ENCODE data around the gene ACYP1.

The ACYP1 gene

DNA sequence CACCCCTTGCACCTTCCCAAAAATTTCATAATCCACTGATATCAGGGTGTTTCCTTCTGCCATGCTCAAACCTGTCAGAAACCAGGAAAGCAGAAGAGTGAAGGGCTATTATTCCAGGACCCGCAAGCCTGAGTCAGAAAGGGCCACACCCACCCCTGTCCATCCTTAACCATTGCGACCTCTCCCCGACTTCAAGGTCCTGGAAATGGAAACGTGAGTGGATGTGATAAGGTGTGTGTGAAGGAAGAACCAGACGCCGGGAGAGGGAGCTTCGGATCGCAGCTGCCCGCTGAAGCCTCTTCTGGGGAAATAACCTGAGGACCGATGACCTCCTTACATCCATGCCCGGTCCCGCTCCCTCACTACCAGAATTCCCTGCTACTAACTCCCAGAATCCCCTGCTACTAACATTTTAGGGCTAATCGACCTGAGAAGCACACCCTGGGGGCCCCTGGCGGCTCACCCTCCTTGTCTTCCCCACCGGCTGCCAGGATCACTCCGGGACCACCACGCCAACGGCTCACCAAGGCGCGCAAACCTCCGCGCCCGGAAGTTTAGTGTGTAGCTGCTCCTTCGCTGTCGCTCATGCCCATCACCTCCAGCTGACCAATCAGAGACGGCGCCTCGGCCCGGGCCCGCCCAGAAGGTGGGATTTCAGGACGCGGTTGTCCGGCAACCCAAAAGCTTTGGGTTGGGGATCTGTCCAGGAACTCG is at the start of gene ACYP1:
Gene ACYP1 (minus strand): TSS at position 534 of the 714 bp plus-strand sequence. CDS start 471 bp downstream, at position 63.
- H3K4me1 ChIP-seq (ENCODE audit: control insufficient read depth in 5 of 5, insufficient read depth in 5 of 5, low read length in 5 of 5), result peaks cover 2 to 27% (median 22%) of the 10 kb centered on the region in 5 donors
- no peaks in the 10 kb centered on the region for H3K9me3 ChIP-seq (ENCODE audit: control insufficient read depth in 5 of 5, low read length in 5 of 5)
- peak within 1 kb of the TSS; percentile 87 to 95 (median 94) for H3K4me3 ChIP-seq (ENCODE audit: low read depth in 1 of 5, low read length in 5 of 5)
- peak within 1 kb of the TSS; percentile 55 for H3K27ac ChIP-seq (ENCODE audit: low read depth, low read length)
- no peaks in the 10 kb centered on the region for H3K27me3 ChIP-seq (ENCODE audit: control insufficient read depth in 5 of 5, insufficient read depth in 4 of 5, low read length in 5 of 5)
- H3K9ac ChIP-seq (ENCODE audit: low read length in 5 of 5), result peak within 1 kb of the TSS; percentile 48 to 83 (median 76)
- peaks cover 0 to 4% (median 0%) of the 10 kb centered on the region in 5 donors for H3K36me3 ChIP-seq (ENCODE audit: control insufficient read depth in 5 of 5, insufficient read depth in 5 of 5, low read length in 5 of 5)

- no peaks in the 10 kb centered on the region for H3K4me1 ChIP-seq (ENCODE audit: control insufficient read depth in 5 of 5, insufficient read depth in 5 of 5, low read length in 5 of 5)
- no peaks in the 10 kb centered on the region for H3K9me3 ChIP-seq (ENCODE audit: control insufficient read depth in 5 of 5, low read length in 5 of 5)
- H3K4me3 ChIP-seq (ENCODE audit: low read depth in 1 of 5, low read length in 5 of 5), result no peak overlapping the region
- H3K36me3 ChIP-seq (ENCODE audit: control insufficient read depth in 5 of 5, insufficient read depth in 5 of 5, low read length in 5 of 5), result peaks cover 68 to 92% (median 88%) of the 10 kb centered on the region in 5 donors
- no peaks in the 10 kb centered on the region for H3K27me3 ChIP-seq (ENCODE audit: control insufficient read depth in 5 of 5, insufficient read depth in 4 of 5, low read length in 5 of 5)
- no peak overlapping the region for H3K27ac ChIP-seq (ENCODE audit: low read depth, low read length)
- no peak overlapping the region for H3K9ac ChIP-seq (ENCODE audit: low read length in 5 of 5)
Measured at GRCh38 chr14:75109877-75110276, 46.1 kb upstream of the ACYP1 start.

GRCh38 chr14:75107186-75107585 is 43.4 kb upstream of the ACYP1 start:
- Histone ChIP-seq H3K27ac (ENCODE audit: low read depth, low read length) (no peak overlapping the region), H3K36me3 (ENCODE audit: control insufficient read depth in 5 of 5, insufficient read depth in 5 of 5, low read length in 5 of 5) (peaks cover 54 to 85% (median 76%) of the 10 kb centered on the region in 5 donors), H3K9me3 (ENCODE audit: control insufficient read depth in 5 of 5, low read length in 5 of 5) (no peaks in the 10 kb centered on the region), H3K4me3 (ENCODE audit: low read depth in 1 of 5, low read length in 5 of 5) (no peak overlapping the region), H3K27me3 (ENCODE audit: control insufficient read depth in 5 of 5, insufficient read depth in 4 of 5, low read length in 5 of 5) (no peaks in the 10 kb centered on the region), H3K9ac (ENCODE audit: low read length in 5 of 5) (no peak overlapping the region), H3K4me1 (ENCODE audit: control insufficient read depth in 5 of 5, insufficient read depth in 5 of 5, low read length in 5 of 5) (no peaks in the 10 kb centered on the region)

GRCh38 chr14:75101491-75101890 is 37.7 kb upstream of the ACYP1 start:
- Histone ChIP-seq H3K4me3 (ENCODE audit: low read depth in 1 of 5, low read length in 5 of 5) (no peak overlapping the region), H3K36me3 (ENCODE audit: control insufficient read depth in 5 of 5, insufficient read depth in 5 of 5, low read length in 5 of 5) (peaks cover 51 to 89% (median 80%) of the 10 kb centered on the region in 5 donors), H3K27ac (ENCODE audit: low read depth, low read length) (no peak overlapping the region), H3K9me3 (ENCODE audit: control insufficient read depth in 5 of 5, low read length in 5 of 5) (no peaks in the 10 kb centered on the region), H3K9ac (ENCODE audit: low read length in 5 of 5) (no peak overlapping the region), H3K27me3 (ENCODE audit: control insufficient read depth in 5 of 5, insufficient read depth in 4 of 5, low read length in 5 of 5) (no peaks in the 10 kb centered on the region), H3K4me1 (ENCODE audit: control insufficient read depth in 5 of 5, insufficient read depth in 5 of 5, low read length in 5 of 5) (no peaks in the 10 kb centered on the region)

- Histone ChIP-seq H3K36me3 (ENCODE audit: control insufficient read depth in 5 of 5, insufficient read depth in 5 of 5, low read length in 5 of 5) (peaks cover 52 to 89% (median 81%) of the 10 kb centered on the region in 5 donors), H3K9ac (ENCODE audit: low read length in 5 of 5) (no peak overlapping the region), H3K4me1 (ENCODE audit: control insufficient read depth in 5 of 5, insufficient read depth in 5 of 5, low read length in 5 of 5) (no peaks in the 10 kb centered on the region), H3K9me3 (ENCODE audit: control insufficient read depth in 5 of 5, low read length in 5 of 5) (no peaks in the 10 kb centered on the region), H3K27me3 (ENCODE audit: control insufficient read depth in 5 of 5, insufficient read depth in 4 of 5, low read length in 5 of 5) (no peaks in the 10 kb centered on the region), H3K4me3 (ENCODE audit: low read depth in 1 of 5, low read length in 5 of 5) (no peak overlapping the region), H3K27ac (ENCODE audit: low read depth, low read length) (no peak overlapping the region)
Measured at GRCh38 chr14:75098682-75099081, 34.9 kb upstream of the ACYP1 start.

DNA sequence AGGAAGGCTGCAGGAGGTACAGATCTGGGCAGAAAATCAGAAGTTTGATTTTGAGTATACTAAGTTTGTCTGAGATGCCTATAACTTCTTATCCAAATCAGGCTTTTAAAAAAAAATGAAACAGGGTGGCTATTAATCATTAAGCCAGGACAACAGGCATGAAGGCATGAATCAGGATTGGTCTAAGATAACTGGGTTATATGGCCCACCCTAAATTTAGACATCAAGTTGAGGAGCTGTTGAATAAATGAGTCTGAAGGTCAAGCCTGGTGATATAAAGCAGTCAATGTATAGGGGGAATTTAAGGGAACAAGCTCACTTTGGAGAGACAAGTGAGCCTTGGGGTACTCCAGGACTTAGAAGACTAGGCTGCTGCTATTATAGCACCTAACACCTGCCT is 34.4 kb upstream of the ACYP1 start:
- H3K9ac ChIP-seq (ENCODE audit: low read length in 5 of 5), result no peak overlapping the region
- H3K36me3 ChIP-seq (ENCODE audit: control insufficient read depth in 5 of 5, insufficient read depth in 5 of 5, low read length in 5 of 5), result peaks cover 49 to 86% (median 78%) of the 10 kb centered on the region in 5 donors
- H3K4me3 ChIP-seq (ENCODE audit: low read depth in 1 of 5, low read length in 5 of 5), result no peak overlapping the region
- H3K27ac ChIP-seq (ENCODE audit: low read depth, low read length), result no peak overlapping the region
- H3K9me3 ChIP-seq (ENCODE audit: control insufficient read depth in 5 of 5, low read length in 5 of 5), result no peaks in the 10 kb centered on the region
- H3K27me3 ChIP-seq (ENCODE audit: control insufficient read depth in 5 of 5, insufficient read depth in 4 of 5, low read length in 5 of 5), result no peaks in the 10 kb centered on the region
- H3K4me1 ChIP-seq (ENCODE audit: control insufficient read depth in 5 of 5, insufficient read depth in 5 of 5, low read length in 5 of 5), result no peaks in the 10 kb centered on the region

GRCh38 chr14:75096959-75097358 is 33.1 kb upstream of the ACYP1 start:
- Histone ChIP-seq H3K4me1 (ENCODE audit: control insufficient read depth in 5 of 5, insufficient read depth in 5 of 5, low read length in 5 of 5) (no peaks in the 10 kb centered on the region), H3K36me3 (ENCODE audit: control insufficient read depth in 5 of 5, insufficient read depth in 5 of 5, low read length in 5 of 5) (peaks cover 51 to 90% (median 80%) of the 10 kb centered on the region in 5 donors), H3K9ac (ENCODE audit: low read length in 5 of 5) (no peak overlapping the region), H3K27me3 (ENCODE audit: control insufficient read depth in 5 of 5, insufficient read depth in 4 of 5, low read length in 5 of 5) (no peaks in the 10 kb centered on the region), H3K27ac (ENCODE audit: low read depth, low read length) (no peak overlapping the region), H3K9me3 (ENCODE audit: control insufficient read depth in 5 of 5, low read length in 5 of 5) (no peaks in the 10 kb centered on the region), H3K4me3 (ENCODE audit: low read depth in 1 of 5, low read length in 5 of 5) (no peak overlapping the region)

DNA sequence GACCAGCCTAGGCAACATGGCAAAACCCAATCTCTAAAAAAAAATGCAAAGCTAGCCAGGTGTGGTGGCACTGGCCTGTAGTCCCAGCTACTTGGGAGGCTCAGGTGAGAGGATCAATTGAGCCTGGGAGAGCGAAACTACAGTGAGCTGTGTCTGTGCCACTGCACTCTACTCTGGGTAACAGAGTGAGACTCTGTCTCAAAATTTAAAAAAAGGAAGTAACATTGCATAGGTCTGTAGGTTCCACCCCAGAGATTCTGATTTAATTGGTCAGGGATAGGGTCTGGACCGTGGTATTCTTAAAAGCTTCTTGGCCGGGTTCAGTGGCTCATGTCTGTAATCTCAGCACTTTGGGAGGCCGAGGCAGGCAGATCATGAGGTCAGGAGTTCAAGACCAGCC is 31.9 kb upstream of the ACYP1 start:
- H3K9ac ChIP-seq (ENCODE audit: low read length in 5 of 5), result no peak overlapping the region
- peaks cover 41 to 87% (median 78%) of the 10 kb centered on the region in 5 donors for H3K36me3 ChIP-seq (ENCODE audit: control insufficient read depth in 5 of 5, insufficient read depth in 5 of 5, low read length in 5 of 5)
- no peaks in the 10 kb centered on the region for H3K4me1 ChIP-seq (ENCODE audit: control insufficient read depth in 5 of 5, insufficient read depth in 5 of 5, low read length in 5 of 5)
- H3K27ac ChIP-seq (ENCODE audit: low read depth, low read length), result no peak overlapping the region
- no peaks in the 10 kb centered on the region for H3K27me3 ChIP-seq (ENCODE audit: control insufficient read depth in 5 of 5, insufficient read depth in 4 of 5, low read length in 5 of 5)
- H3K4me3 ChIP-seq (ENCODE audit: low read depth in 1 of 5, low read length in 5 of 5), result no peak overlapping the region
- no peaks in the 10 kb centered on the region for H3K9me3 ChIP-seq (ENCODE audit: control insufficient read depth in 5 of 5, low read length in 5 of 5)

- H3K4me3 ChIP-seq (ENCODE audit: low read depth in 1 of 5, low read length in 5 of 5), result no peak overlapping the region
- H3K27ac ChIP-seq (ENCODE audit: low read depth, low read length), result no peak overlapping the region
- H3K4me1 ChIP-seq (ENCODE audit: control insufficient read depth in 5 of 5, insufficient read depth in 5 of 5, low read length in 5 of 5), result no peaks in the 10 kb centered on the region
- peaks cover 38 to 85% (median 75%) of the 10 kb centered on the region in 5 donors for H3K36me3 ChIP-seq (ENCODE audit: control insufficient read depth in 5 of 5, insufficient read depth in 5 of 5, low read length in 5 of 5)
- no peaks in the 10 kb centered on the region for H3K9me3 ChIP-seq (ENCODE audit: control insufficient read depth in 5 of 5, low read length in 5 of 5)
- H3K27me3 ChIP-seq (ENCODE audit: control insufficient read depth in 5 of 5, insufficient read depth in 4 of 5, low read length in 5 of 5), result no peaks in the 10 kb centered on the region
- no peak overlapping the region for H3K9ac ChIP-seq (ENCODE audit: low read length in 5 of 5)
Measured at GRCh38 chr14:75094896-75095295, 31.1 kb upstream of the ACYP1 start.

GRCh38 chr14:75092698-75093097 is 28.9 kb upstream of the ACYP1 start:
- Histone ChIP-seq H3K36me3 (ENCODE audit: control insufficient read depth in 5 of 5, insufficient read depth in 5 of 5, low read length in 5 of 5) (peaks cover 34 to 77% (median 66%) of the 10 kb centered on the region in 5 donors), H3K9me3 (ENCODE audit: control insufficient read depth in 5 of 5, low read length in 5 of 5) (no peaks in the 10 kb centered on the region), H3K27me3 (ENCODE audit: control insufficient read depth in 5 of 5, insufficient read depth in 4 of 5, low read length in 5 of 5) (no peaks in the 10 kb centered on the region), H3K27ac (ENCODE audit: low read depth, low read length) (no peak overlapping the region), H3K9ac (ENCODE audit: low read length in 5 of 5) (no peak overlapping the region), H3K4me1 (ENCODE audit: control insufficient read depth in 5 of 5, insufficient read depth in 5 of 5, low read length in 5 of 5) (no peaks in the 10 kb centered on the region), H3K4me3 (ENCODE audit: low read depth in 1 of 5, low read length in 5 of 5) (no peak overlapping the region)
